Testis (tissue), 3 donors: ENCODE measurements around the gene H6PD. TPM values are rescaled to one million over a fixed set of nuclear protein-coding genes. Genes with fewer than 3 reads are reported as not detected.

Experiments used
- DNase-seq: peaks from one replicate; pipeline ENCODE4 v3.0.0-alpha.2; 2019
- H3K27ac ChIP-seq, 2 donors: fragments of 200-600 bp; sonication (generic); one replicate each; pipeline ENCODE4 v1.5.1; 2019
- H3K27me3 ChIP-seq: fragments of 200-600 bp; sonication (generic); one replicate; pipeline ENCODE4 v1.5.1; 2019
- H3K36me3 ChIP-seq: fragments of 200-600 bp; sonication (generic); one replicate; pipeline ENCODE4 v1.5.1; 2017; ENCODE audit warnings: low read depth; ENCODE audit errors: missing control alignments
- H3K4me1 ChIP-seq: fragments of 200-600 bp; sonication (generic); one replicate; pipeline ENCODE4 v1.5.1; 2019
- H3K4me3 ChIP-seq, 2 donors: fragments of 200-600 bp; sonication (generic); one replicate each; pipeline ENCODE4 v1.5.1; 2017 to 2019
- H3K9me3 ChIP-seq: fragments of 200-600 bp; sonication (generic); one replicate; pipeline ENCODE4 v1.5.1; 2017
- POLR2A ChIP-seq: fragments of 450-650 bp; IDR thresholded peaks from one replicate; pipeline ENCODE4 v1.6.1; 2017; ENCODE audit warnings: antibody characterized with exemption, mild to moderate bottlenecking, moderate library complexity
- WGBS, 2 donors: methylation state at CpG; one replicate each; pipeline ENCODE4 v1.1.5; 2018; 5-methylcytosine and 5-hydroxymethylcytosine counted together
- intact Hi-C: fragments of 100-400 bp; cut with DNase I; formaldehyde crosslinking; loops from one replicate; pipeline ENCODE4 v1.15.1; 2023; ENCODE audit warnings: low total_unique reads
- polyA plus RNA-seq: library from polyadenylated mRNA; stranded (reverse); fragments of 350-450 nt; fragmentation: Illumina TruSeq; extraction: RNeasy Lipid Tissue Mini Kit (QIAGEN cat#74804); gene quantifications from one replicate; pipeline ENCODE4 v1.2.3, GENCODE V29; 2014; ENCODE audit warnings: low read depth, low replicate concordance; ENCODE audit not compliant: insufficient read depth
- total RNA-seq, 2 donors: library from RNA; depleted of rRNA; stranded (reverse); fragments of >200 nt; gene quantifications; one replicate each; pipeline ENCODE4 v1.2.3, GENCODE V29; 2016
- TF ChIP-seq, protein P1 (sequence below), 3 experiments: fragments of 450-650 bp in 2 of 3; fragments of 200-600 bp in 1 of 3; sonication (generic) in 1 of 3; IDR thresholded peaks; one replicate each; pipeline ENCODE4 v1.5.1; 2016 to 2019; ENCODE audit warnings: antibody characterized with exemption in 3 of 3, mild to moderate bottlenecking in 2 of 3, moderate library complexity in 1 of 3

Gene H6PD
- total and polyA plus RNA-seq, 3 donors from 2014 or later: 23.8 to 67.8 (median 55.0) TPM

DNA sequence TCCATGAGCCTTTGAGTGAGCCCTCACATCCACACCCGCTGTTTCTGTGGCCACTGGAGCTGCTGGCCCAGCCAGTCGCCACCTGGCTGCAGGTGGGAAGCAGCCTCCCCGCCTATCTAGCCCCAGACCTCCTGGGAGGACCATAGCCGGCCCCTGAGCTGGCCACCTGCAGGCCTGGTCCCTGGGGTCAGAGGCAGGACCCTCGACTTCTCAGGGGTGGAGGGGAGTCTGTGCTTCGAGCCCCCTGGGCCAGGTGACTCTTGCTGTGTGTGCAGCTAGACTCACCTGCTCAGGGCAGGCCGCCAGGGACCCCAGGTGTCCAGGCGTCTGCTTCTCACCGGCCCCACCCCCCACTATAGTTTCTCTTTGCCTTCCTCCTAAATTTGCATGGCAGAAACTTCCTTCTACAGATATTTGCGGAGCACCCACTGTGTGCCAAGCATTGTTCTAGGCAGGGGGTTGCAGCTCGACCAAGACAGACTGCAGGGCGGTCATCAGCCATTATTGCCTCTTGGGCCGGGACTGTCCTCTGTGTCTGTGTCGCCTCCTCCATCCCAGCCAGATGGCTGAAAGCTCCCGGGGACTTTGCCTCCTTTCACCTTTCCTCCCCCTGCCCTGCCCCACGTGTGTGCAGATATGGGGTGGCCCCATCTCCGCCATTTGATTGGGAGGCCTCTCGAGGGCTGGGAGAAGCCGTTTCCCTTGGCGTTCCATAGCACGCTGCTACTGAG, 85.4 kb downstream of the H6PD start:
- DNase-seq: no peak
- Histone ChIP-seq H3K4me3 (no peak overlapping the region), H3K27ac (no peak overlapping the region), H3K27me3 (no peaks in the 10 kb centered on the region), H3K4me1 (peaks cover 39% of the 10 kb centered on the region), H3K9me3 (no peaks in the 10 kb centered on the region), H3K36me3 (no peaks in the 10 kb centered on the region)
- intact Hi-C loops: loop anchor here (10.0 kb wide), 1 partner anchor 55 kb away; no protein-coding TSS in a partner anchor
- 78 to 85% methylated on average over 12 to 21 of the region's 21 CpGs for WGBS, 2 donors
- TF ChIP-seq, protein P1, sequence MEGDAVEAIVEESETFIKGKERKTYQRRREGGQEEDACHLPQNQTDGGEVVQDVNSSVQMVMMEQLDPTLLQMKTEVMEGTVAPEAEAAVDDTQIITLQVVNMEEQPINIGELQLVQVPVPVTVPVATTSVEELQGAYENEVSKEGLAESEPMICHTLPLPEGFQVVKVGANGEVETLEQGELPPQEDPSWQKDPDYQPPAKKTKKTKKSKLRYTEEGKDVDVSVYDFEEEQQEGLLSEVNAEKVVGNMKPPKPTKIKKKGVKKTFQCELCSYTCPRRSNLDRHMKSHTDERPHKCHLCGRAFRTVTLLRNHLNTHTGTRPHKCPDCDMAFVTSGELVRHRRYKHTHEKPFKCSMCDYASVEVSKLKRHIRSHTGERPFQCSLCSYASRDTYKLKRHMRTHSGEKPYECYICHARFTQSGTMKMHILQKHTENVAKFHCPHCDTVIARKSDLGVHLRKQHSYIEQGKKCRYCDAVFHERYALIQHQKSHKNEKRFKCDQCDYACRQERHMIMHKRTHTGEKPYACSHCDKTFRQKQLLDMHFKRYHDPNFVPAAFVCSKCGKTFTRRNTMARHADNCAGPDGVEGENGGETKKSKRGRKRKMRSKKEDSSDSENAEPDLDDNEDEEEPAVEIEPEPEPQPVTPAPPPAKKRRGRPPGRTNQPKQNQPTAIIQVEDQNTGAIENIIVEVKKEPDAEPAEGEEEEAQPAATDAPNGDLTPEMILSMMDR (IDR thresholded peaks at IDR 0.05): no peak
- no peak for TF ChIP-seq POLR2A

Other genes with a start within 250 kb of the H6PD start
- gene SLC2A7, start 208.4 kb upstream of the H6PD start, total RNA-seq: 1 to 10 TPM; 1.4 to 2.2 TPM
- gene SLC2A7, start 208.4 kb upstream of the H6PD start, polyA plus RNA-seq: 0.75 TPM
- gene SLC2A5, start 165.1 kb upstream of the H6PD start, total RNA-seq: 10 to 100 TPM; 74.1 to 90.5 TPM
- 230 TPM for gene SLC2A5, start 165.1 kb upstream of the H6PD start, polyA plus RNA-seq
- 10 to 100 TPM in 1 of 2 donors, 1 to 10 TPM in 1; 8.8 to 11.7 TPM for gene GPR157, start 105.7 kb upstream of the H6PD start, total RNA-seq
- gene GPR157, start 105.7 kb upstream of the H6PD start, polyA plus RNA-seq: 4.1 TPM
- 10 to 100 TPM; 30.0 to 37.9 TPM for gene SPSB1, start 58.1 kb downstream of the H6PD start, total RNA-seq
- 19.8 TPM for gene SPSB1, start 58.1 kb downstream of the H6PD start, polyA plus RNA-seq